GM12878 (cell line): ENCODE measurements around the gene CASTOR1. TPM values are rescaled to one million over a fixed set of nuclear protein-coding genes. Genes with fewer than 3 reads are reported as not detected.

Experiments
- ATAC-seq: fragments of 200-7000 bp; cut with Tn5 transposase; 3 replicates; pipeline ENCODE4 v1.9.1; 2020; ENCODE audit warnings: mild to moderate bottlenecking, moderate library complexity
- BruUV-seq: library from RNA; stranded (reverse); fragments of 400-500 nt; replicated peaks from 2 replicates; lab custom pipeline; 2021; lab: Mats Ljungman, UMichigan
- CTCF ChIA-PET: fragments of 300-600 bp; sonication (Branson Sonifier 250); formaldehyde crosslinking; extraction: SDS; loops from one replicate; lab custom pipeline; 2021; ENCODE audit warnings: inconsistent platforms; lab: Yijun Ruan, JAX
- POLR2A ChIA-PET: fragments of 350-600 bp; formaldehyde crosslinking; extraction: SDS; loops from one replicate; lab custom pipeline; 2021; ENCODE audit warnings: inconsistent platforms; lab: Charles Lee
- RAD21 ChIA-PET: fragments of 300-600 bp; sonication (Branson Sonifier 250); formaldehyde crosslinking; loops from one replicate; lab custom pipeline; 2023; ENCODE audit warnings: antibody characterized with exemption; ENCODE audit not compliant: unreplicated experiment; lab: Charles Lee
- SMC1A ChIA-PET: fragments of 300-600 bp; sonication (Branson Sonifier 250); formaldehyde crosslinking; loops from one replicate; lab custom pipeline; 2023; ENCODE audit not compliant: unreplicated experiment, uncharacterized antibody; lab: Charles Lee
- DNase-seq: peaks from one replicate; pipeline ENCODE4 v3.0.0-alpha.2; 2011; ENCODE audit warnings: low read depth, low spot score
- FAIRE-seq: peaks from 3 replicates; lab custom pipeline; 2011; peaks lifted over from hg19 to GRCh38; lab: Jason Lieb, UNC
- H2AFZ ChIP-seq: 2 replicates; pipeline ENCODE4 v1.6.0; 2011; ENCODE audit warnings: low read depth, low read length, control low read depth; ENCODE audit not compliant: control insufficient read depth
- H3K27ac ChIP-seq: 2 replicates; pipeline ENCODE4 v1.5.1; 2011; ENCODE audit warnings: control low read depth; ENCODE audit not compliant: control insufficient read depth, insufficient read depth
- H3K27me3 ChIP-seq, 2 experiments: replicated peaks in 1 of 2; 2 replicates each; pipeline versions ENCODE4 v1.6.0 to v1.6.1; 2011; ENCODE audit warnings: low read length in 1 of 2; ENCODE audit not compliant: control insufficient read depth in 2 of 2, insufficient read depth in 2 of 2
- H3K36me3 ChIP-seq, 2 experiments: 2 replicates each; pipeline ENCODE4 v1.5.1; 2011; ENCODE audit warnings: low read length in 1 of 2; ENCODE audit not compliant: control insufficient read depth in 2 of 2, insufficient read depth in 2 of 2
- H3K4me1 ChIP-seq: 2 replicates; pipeline ENCODE4 v1.6.1; 2011; ENCODE audit warnings: mild to moderate bottlenecking, low read length, moderate library complexity, mixed read lengths; ENCODE audit not compliant: control insufficient read depth, insufficient read depth
- H3K4me2 ChIP-seq: 2 replicates; pipeline ENCODE4 v1.6.0; 2011; ENCODE audit warnings: control low read depth; ENCODE audit not compliant: control insufficient read depth, insufficient read depth
- H3K4me3 ChIP-seq: fragments of 200-600 bp; sonication (generic); 2 replicates; pipeline ENCODE4 v1.5.1; 2016
- H3K79me2 ChIP-seq: 2 replicates; pipeline ENCODE4 v1.6.0; 2011; ENCODE audit warnings: low read length; ENCODE audit not compliant: control insufficient read depth, insufficient read depth
- H3K9ac ChIP-seq: 2 replicates; pipeline ENCODE4 v1.8.0; 2011; ENCODE audit warnings: low read length, control low read depth, mixed read lengths; ENCODE audit not compliant: control insufficient read depth, insufficient read depth
- H3K9me3 ChIP-seq: replicated peaks from 3 replicates; pipeline ENCODE4 v1.5.1; 2011; ENCODE audit warnings: mild to moderate bottlenecking, low read length; ENCODE audit not compliant: control insufficient read depth, insufficient read depth
- H4K20me1 ChIP-seq: 2 replicates; pipeline ENCODE4 v1.6.0; 2011; ENCODE audit not compliant: control insufficient read depth, insufficient read depth
- ETV6 ChIP-seq, 2 experiments: fragments of 450-650 bp in 1 of 2; IDR thresholded peaks in 1 of 2; conservative IDR thresholded peaks in 1 of 2; 2 replicates each; pipeline ENCODE4 v1.6.1; 2014; ENCODE audit warnings: antibody characterized with exemption in 1 of 2, borderline replicate concordance in 1 of 2, low read depth in 1 of 2, mild to moderate bottlenecking in 1 of 2, moderate library complexity in 1 of 2
- EZH2 ChIP-seq: IDR thresholded peaks from 2 replicates; pipeline ENCODE4 v1.6.1; 2012; ENCODE audit warnings: low read depth, mild to moderate bottlenecking, control low read depth, inconsistent platforms, low read length, borderline replicate concordance; ENCODE audit not compliant: control insufficient read depth
- MTA2 ChIP-seq: fragments of 450-650 bp; IDR thresholded peaks from 2 replicates; pipeline ENCODE4 v1.6.1; 2016; ENCODE audit warnings: low read depth, mild to moderate bottlenecking, moderate library complexity
- NFIC ChIP-seq: IDR thresholded peaks from 2 replicates; pipeline ENCODE4 v1.6.1; 2012; ENCODE audit warnings: low read depth, mild to moderate bottlenecking, inconsistent platforms, low read length, moderate library complexity
- NKRF ChIP-seq: fragments of 450-650 bp; conservative IDR thresholded peaks from 2 replicates; pipeline ENCODE4 v1.6.1; 2017; ENCODE audit warnings: mild to moderate bottlenecking, moderate library complexity
- NR2C1 ChIP-seq: fragments of 450-650 bp; IDR thresholded peaks from 2 replicates; pipeline ENCODE4 v1.6.1; 2017; ENCODE audit warnings: antibody characterized with exemption, mild to moderate bottlenecking, moderate library complexity
- RELB ChIP-seq: fragments of 450-650 bp; IDR thresholded peaks from 2 replicates; pipeline ENCODE4 v1.6.1; 2017; ENCODE audit warnings: low read depth, mild to moderate bottlenecking, moderate library complexity
- STAT3 ChIP-seq: IDR thresholded peaks from 2 replicates; pipeline ENCODE4 v1.6.1; 2011; ENCODE audit warnings: low read depth, low read length, improper control_type of control experiment
- ZNF207 ChIP-seq: fragments of 450-650 bp; IDR thresholded peaks from 2 replicates; pipeline ENCODE4 v1.6.1; 2014; ENCODE audit warnings: antibody characterized with exemption, mild to moderate bottlenecking, borderline replicate concordance
- WGBS: methylation state at CpG from one replicate; pipeline ENCODE4 v1.1.6; 2016; ENCODE audit warnings: low lambda C conversion rate; ENCODE audit not compliant: insufficient replicate concordance, insufficient coverage; ENCODE audit errors: missing lambda C conversion rate; 5-methylcytosine and 5-hydroxymethylcytosine counted together
- in situ Hi-C: fragments of 300-500 bp; cut with MboI; formaldehyde crosslinking; loops from 9 replicates; pipeline ENCODE4 v1.14.3; 2018; ENCODE audit warnings: mixed read lengths
- intact Hi-C: fragments of 100-400 bp; cut with micrococcal nuclease; formaldehyde crosslinking; loops from one replicate; pipeline ENCODE4 v1.14.2; 2022; ENCODE audit not compliant: unreplicated experiment
- polyA plus RNA-seq, 11 experiments: library from polyadenylated mRNA; depleted of rRNA in 4 of 11; unstranded in 6 of 11; stranded (reverse) in 5 of 11; fragments of >200 nt; fragmentation: Nextera tagmentation in 4 of 11; fragmentation: Illumina TruSeq in 1 of 11; extraction: Ambion mirVana in 4 of 11; extraction: Trizol in 1 of 11; gene quantifications; 1 replicate in 1 of 11; 2 replicates in 10 of 11; pipeline versions ENCODE4 v1.2.1 to v1.2.3, GENCODE V29; 2011 to 2016; ENCODE audit warnings: inconsistent platforms in 2 of 11, missing spikeins in 2 of 11, low read depth in 1 of 11
- total RNA-seq, 4 experiments: library from RNA; depleted of rRNA in 3 of 4; stranded (reverse); fragments of >200 nt in 3 of 4; fragmentation: Illumina TruSeq in 1 of 4; extraction: Trizol in 1 of 4; gene quantifications; 2 replicates each; pipeline versions ENCODE4 v1.2.1 to v1.2.3, GENCODE V29; 2013 to 2021

CASTOR1 gene
- total and polyA plus RNA-seq, 10 of the 15 experiments (the other 5 are each of a cell fraction or from before 2014, with no cell fraction given): 0.31 to 9.1 (median 3.3) TPM

GRCh38 chr22:30318799-30319419, 29.6 kb upstream of the CASTOR1 start:
- WGBS: 94% methylated on average over 7 of the region's 7 CpGs
- ChIA-PET SMC1A (interaction anchor here (1.2 kb wide), 1 partner anchor 10 kb away, joined by 4 read pairs; no protein-coding TSS in a partner anchor), RAD21 (interaction anchor here (1.4 to 2.0 kb wide), 2 partner anchors 31 to 37 kb away, joined by 3 to 8 read pairs; no protein-coding TSS in a partner anchor), POLR2A (interaction anchor here (0.6 to 1.0 kb wide), 2 partner anchors 8 to 512 kb away, joined by 4 to 6 read pairs; partner anchors contain the start of gene TBC1D10A), CTCF (no interaction called here)
- Histone ChIP-seq H2AFZ (no peak overlapping the region), H3K9ac (no peak overlapping the region), H3K27ac (no peak overlapping the region), H3K79me2 (peaks cover 49% of the 10 kb centered on the region), H4K20me1 (0 out of 2 replicates have a peak, but pooled peaks cover 4% of the 10 kb centered on the region), H3K4me2 (no peak overlapping the region), H3K36me3 (peaks cover 0 to 6% of the 10 kb centered on the region in 2 experiments; a peak in 1 of 4 replicates), H3K4me1 (peaks cover 23% of the 10 kb centered on the region), H3K27me3 (no peaks in the 10 kb centered on the region), H3K9me3 (no peaks in the 10 kb centered on the region), H3K4me3 (no peak overlapping the region)
- BruUV-seq: no TSS peak
- in situ Hi-C loops: no loop called here
- DNase-seq (no peak), FAIRE-seq (no peak), ATAC-seq (no peak)
- no peak for TF ChIP-seq NKRF
- intact Hi-C loops: no loop called here

- H3K27ac ChIP-seq: no peak overlapping the region
- no peak overlapping the region for H3K9ac ChIP-seq
- WGBS: 94% methylated on average over 1 of the region's 1 CpG
- intact Hi-C loops: no loop called here
- ChIA-PET RAD21 (interaction anchor here (1.0 to 2.0 kb wide), 2 partner anchors 28 to 30 kb away, joined by 3 to 8 read pairs; partner anchors contain the start of gene CASTOR1), CTCF (interaction anchor here (18.4 kb wide), 1 partner anchor 29 kb away, joined by 177 read pairs; the partner anchor contains the start of gene CASTOR1), SMC1A (interaction anchor here (0.7 to 1.0 kb wide), 3 partner anchors 9 to 30 kb away, joined by 3 to 4 read pairs (median 3); no protein-coding TSS in a partner anchor), POLR2A (interaction anchor here (1.0 kb wide), 1 partner anchor 11 kb away, joined by 3 read pairs; no protein-coding TSS in a partner anchor)
- in situ Hi-C loops: no loop called here
- peaks cover 47% of the 10 kb centered on the region for H3K79me2 ChIP-seq
- FAIRE-seq (no peak), DNase-seq (no peak), ATAC-seq (no peak)
- 0 out of 2 replicates have a peak, but pooled peaks cover 4% of the 10 kb centered on the region for H4K20me1 ChIP-seq
- H3K27me3 ChIP-seq: no peaks in the 10 kb centered on the region
- no TSS peak for BruUV-seq
- no peak overlapping the region for H2AFZ ChIP-seq
- no peak overlapping the region for H3K4me3 ChIP-seq
- no peak overlapping the region for H3K4me2 ChIP-seq
- no peaks in the 10 kb centered on the region for H3K9me3 ChIP-seq
- H3K36me3 ChIP-seq: peaks cover 0 to 6% of the 10 kb centered on the region in 2 experiments; a peak in 1 of 4 replicates
- peaks cover 32% of the 10 kb centered on the region for H3K4me1 ChIP-seq
- TF ChIP-seq RELB (no peak), MTA2 (no peak), ZNF207 (no peak), EZH2 (no peak), ETV6 (conservative IDR thresholded peaks at IDR 0.05 in 1 of 2, IDR thresholded peaks at IDR 0.05 in 1 of 2; ENCODE audit: borderline replicate concordance in 1 of 2, low read depth in 1 of 2) (no peak), NR2C1 (no peak), NFIC (no peak), STAT3 (no peak)
Measured at GRCh38 chr22:30317778-30318177, 28.5 kb upstream of the CASTOR1 start.
